ENCODE results near the gene MLXIP. TPM values are rescaled to one million over a fixed set of nuclear protein-coding genes. Genes with fewer than 3 reads are reported as not detected.

The MLXIP gene
- total RNA-seq, 4 donors from 2014 or later: 33.8 to 82.2 (median 50.9) TPM

DNA sequence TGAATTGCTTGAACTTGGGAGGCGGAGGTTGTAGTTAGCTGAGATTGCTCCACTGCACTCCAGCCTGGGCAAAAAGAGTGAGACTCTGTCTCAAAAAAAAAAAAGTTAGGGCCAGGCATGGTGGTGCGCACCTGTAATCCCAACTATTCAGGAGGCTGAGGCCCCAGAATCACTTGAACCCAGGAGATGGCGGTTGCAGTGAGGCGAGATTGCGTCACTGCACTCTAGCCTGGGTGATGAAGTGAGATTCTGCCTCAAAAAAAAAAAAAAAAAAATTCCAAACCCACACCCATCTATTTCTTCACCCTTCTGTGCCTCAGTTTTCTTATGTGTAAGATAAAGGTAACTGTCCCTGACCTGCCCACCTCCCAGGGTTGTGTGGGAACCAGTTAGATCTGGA, 11.0 kb upstream of the MLXIP start:
- 90% methylated on average over 5 of the region's 5 CpGs for WGBS
- DNase-seq (ENCODE audit: extremely low spot score): no peak
- intact Hi-C loops (cut with DNase I): no loop called here
- H3K9me3 ChIP-seq: no peaks in the 10 kb centered on the region
- peaks cover 43 to 78% (median 70%) of the 10 kb centered on the region in 4 donors for H3K4me1 ChIP-seq
- peak overlapping the region in 2 of 4 donors; percentile 12 to 31 for H3K4me3 ChIP-seq
- TF ChIP-seq POLR2A (IDR thresholded peaks at IDR 0.05; ENCODE audit: low read depth) (no peak), POLR2AphosphoS5 (IDR thresholded peaks at IDR 0.05) (no peak), EP300 (IDR thresholded peaks at IDR 0.05) (no peak)
- TF ChIP-seq, protein P1, sequence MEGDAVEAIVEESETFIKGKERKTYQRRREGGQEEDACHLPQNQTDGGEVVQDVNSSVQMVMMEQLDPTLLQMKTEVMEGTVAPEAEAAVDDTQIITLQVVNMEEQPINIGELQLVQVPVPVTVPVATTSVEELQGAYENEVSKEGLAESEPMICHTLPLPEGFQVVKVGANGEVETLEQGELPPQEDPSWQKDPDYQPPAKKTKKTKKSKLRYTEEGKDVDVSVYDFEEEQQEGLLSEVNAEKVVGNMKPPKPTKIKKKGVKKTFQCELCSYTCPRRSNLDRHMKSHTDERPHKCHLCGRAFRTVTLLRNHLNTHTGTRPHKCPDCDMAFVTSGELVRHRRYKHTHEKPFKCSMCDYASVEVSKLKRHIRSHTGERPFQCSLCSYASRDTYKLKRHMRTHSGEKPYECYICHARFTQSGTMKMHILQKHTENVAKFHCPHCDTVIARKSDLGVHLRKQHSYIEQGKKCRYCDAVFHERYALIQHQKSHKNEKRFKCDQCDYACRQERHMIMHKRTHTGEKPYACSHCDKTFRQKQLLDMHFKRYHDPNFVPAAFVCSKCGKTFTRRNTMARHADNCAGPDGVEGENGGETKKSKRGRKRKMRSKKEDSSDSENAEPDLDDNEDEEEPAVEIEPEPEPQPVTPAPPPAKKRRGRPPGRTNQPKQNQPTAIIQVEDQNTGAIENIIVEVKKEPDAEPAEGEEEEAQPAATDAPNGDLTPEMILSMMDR (IDR thresholded peaks at IDR 0.05): no peak
- H3K27ac ChIP-seq (replicated peaks in 1 of 4): peak overlapping the region; percentile 68 to 77 (median 72)
- H3K27me3 ChIP-seq: no peaks in the 10 kb centered on the region
- H3K36me3 ChIP-seq: no peaks in the 10 kb centered on the region

GRCh38 chr12:122067966-122068365, 10.6 kb upstream of the MLXIP start:
- Histone ChIP-seq H3K4me1 (peaks cover 43 to 78% (median 70%) of the 10 kb centered on the region in 4 donors), H3K27ac (replicated peaks in 1 of 4) (peak overlapping the region; percentile 68 to 77 (median 72)), H3K9me3 (no peaks in the 10 kb centered on the region), H3K36me3 (no peaks in the 10 kb centered on the region), H3K27me3 (no peaks in the 10 kb centered on the region), H3K4me3 (peak overlapping the region in 2 of 4 donors; percentile 12 to 31)
- DNase-seq (ENCODE audit: extremely low spot score): no peak
- TF ChIP-seq POLR2A (IDR thresholded peaks at IDR 0.05; ENCODE audit: low read depth) (no peak), POLR2AphosphoS5 (IDR thresholded peaks at IDR 0.05) (peak; percentile 47 to 76), EP300 (IDR thresholded peaks at IDR 0.05) (no peak)
- TF ChIP-seq, protein P1 (IDR thresholded peaks at IDR 0.05): peak in 2 of 3 experiments; percentile 29 to 42
- WGBS: 24% methylated on average over 13 of the region's 13 CpGs
- intact Hi-C loops (cut with DNase I): no loop called here

GRCh38 chr12:122072031-122072970, 6.3 kb upstream of the MLXIP start:
- intact Hi-C loops (cut with DNase I): no loop called here
- 52% methylated on average over 10 of the region's 11 CpGs for WGBS
- no peak overlapping the region for H3K4me3 ChIP-seq

GRCh38 chr12:122073815-122074214, 4.7 kb upstream of the MLXIP start:
- intact Hi-C loops (cut with DNase I): no loop called here
- WGBS: 78% methylated on average over 1 of the region's 1 CpG
- TF ChIP-seq POLR2A (IDR thresholded peaks at IDR 0.05; ENCODE audit: low read depth): no peak
- no peak for TF ChIP-seq EP300 (IDR thresholded peaks at IDR 0.05)
- no peak for TF ChIP-seq POLR2AphosphoS5 (IDR thresholded peaks at IDR 0.05)
- TF ChIP-seq, protein P1 (IDR thresholded peaks at IDR 0.05): no peak
- no peak for DNase-seq (ENCODE audit: extremely low spot score)
- Histone ChIP-seq H3K27ac (replicated peaks in 1 of 4) (no peak overlapping the region), H3K36me3 (no peaks in the 10 kb centered on the region), H3K9me3 (no peaks in the 10 kb centered on the region), H3K4me1 (peaks cover 20 to 42% (median 37%) of the 10 kb centered on the region in 4 donors), H3K4me3 (no peak overlapping the region), H3K27me3 (no peaks in the 10 kb centered on the region)

More at GRCh38 chr12:122072031-122072970, 6.3 kb upstream of the MLXIP start:
- peaks cover 22 to 48% (median 42%) of the 10 kb centered on the region in 4 donors for H3K4me1 ChIP-seq
- peak overlapping the region; percentile 63 to 79 (median 77) for H3K27ac ChIP-seq (replicated peaks in 1 of 4)
- TF ChIP-seq POLR2A (IDR thresholded peaks at IDR 0.05; ENCODE audit: low read depth) (no peak), POLR2AphosphoS5 (IDR thresholded peaks at IDR 0.05) (peak; percentile 29 to 80), EP300 (IDR thresholded peaks at IDR 0.05) (no peak)
- TF ChIP-seq, protein P1 (IDR thresholded peaks at IDR 0.05): peak in 1 of 3 experiments; percentile 17
- H3K36me3 ChIP-seq: no peaks in the 10 kb centered on the region
- DNase-seq (ENCODE audit: extremely low spot score): no peak
- H3K27me3 ChIP-seq: no peaks in the 10 kb centered on the region
- no peaks in the 10 kb centered on the region for H3K9me3 ChIP-seq
